K562 (cell line): ENCODE results near the gene DHCR24. TPM values are rescaled to one million over a fixed set of nuclear protein-coding genes. Genes with fewer than 3 reads are reported as not detected.

Source experiments
- ATAC-seq: fragments of 200-7000 bp; cut with Tn5 transposase; 3 replicates; pipeline ENCODE4 v1.9.1; 2020; ENCODE audit warnings: moderate library complexity
- BruUV-seq: library from RNA; stranded (reverse); fragments of 400-500 nt; replicated peaks from 2 replicates; lab custom pipeline; 2021; lab: Mats Ljungman, UMichigan
- CTCF ChIA-PET: fragments of 300-600 bp; formaldehyde crosslinking; extraction: SDS; loops from one replicate; lab custom pipeline; 2021; ENCODE audit warnings: low intra/inter-chr PET ratio; lab: Yijun Ruan, JAX
- POLR2A ChIA-PET: fragments of 300-600, 350-650 bp; sonication (Branson Sonifier 250); formaldehyde crosslinking; extraction: SDS; loops from one replicate; lab custom pipeline; 2021; ENCODE audit warnings: antibody characterized with exemption, inconsistent platforms; lab: Yijun Ruan, JAX
- DNase-seq, 4 experiments: peaks; one replicate each; pipeline versions ENCODE4 v3.0.0 to v3.0.0-alpha.2; 2011 to 2018; ENCODE audit warnings: low spot score in 3 of 4, mixed read lengths in 3 of 4; ENCODE audit errors: extremely low read depth in 1 of 4
- FAIRE-seq: peaks from 2 replicates; lab custom pipeline; 2011; peaks lifted over from hg19 to GRCh38; lab: Jason Lieb, UNC
- H2AFZ ChIP-seq: 2 replicates; pipeline ENCODE4 v1.6.0; 2011; ENCODE audit warnings: low read depth, low read length, control low read depth, inconsistent platforms
- H3K27ac ChIP-seq: fragments of 200-600 bp; 3 replicates; pipeline ENCODE4 v1.8.0; 2011; ENCODE audit warnings: low read depth, mild to moderate bottlenecking, control low read depth, inconsistent platforms, low read length, moderate library complexity, mixed read lengths; ENCODE audit errors: extremely low read depth
- H3K27me3 ChIP-seq, 2 experiments: fragments of 300-600 bp in 1 of 2; 2 replicates in 1 of 2; 3 replicates in 1 of 2; pipeline versions ENCODE4 v1.6.0 to v1.8.0; 2011; ENCODE audit warnings: inconsistent platforms in 2 of 2, low read length in 2 of 2, mild to moderate bottlenecking in 1 of 2, mixed read lengths in 1 of 2, moderate library complexity in 1 of 2; ENCODE audit not compliant: control insufficient read depth in 2 of 2, insufficient read depth in 2 of 2
- H3K36me3 ChIP-seq: fragments of 300-600 bp; 3 replicates; pipeline ENCODE4 v1.8.0; 2011; ENCODE audit warnings: mild to moderate bottlenecking, low read length, inconsistent platforms; ENCODE audit not compliant: control insufficient read depth, insufficient read depth
- H3K4me1 ChIP-seq, 2 experiments: fragments of 200-600 bp in 1 of 2; replicated peaks in 1 of 2; 2 replicates in 1 of 2; 3 replicates in 1 of 2; pipeline versions ENCODE4 v1.5.1 to v1.8.0; 2011; ENCODE audit warnings: inconsistent platforms in 2 of 2, low read length in 2 of 2, mild to moderate bottlenecking in 1 of 2, mixed read lengths in 1 of 2, moderate library complexity in 1 of 2; ENCODE audit not compliant: control insufficient read depth in 2 of 2, insufficient read depth in 2 of 2
- H3K4me2 ChIP-seq: 2 replicates; pipeline ENCODE4 v1.6.1; 2011; ENCODE audit warnings: low read length, control low read depth, inconsistent platforms, mixed read lengths; ENCODE audit not compliant: insufficient read depth
- H3K4me3 ChIP-seq: fragments of 200-600 bp; sonication (generic), shearing (Covaris generic); 2 replicates; pipeline ENCODE4 v1.5.1; 2016; ENCODE audit warnings: control low read depth, inconsistent platforms
- H3K79me2 ChIP-seq: fragments of 200-600 bp; 3 replicates; pipeline ENCODE4 v1.8.0; 2011; ENCODE audit warnings: low read length, inconsistent platforms; ENCODE audit not compliant: control insufficient read depth, insufficient read depth
- H3K9ac ChIP-seq, 2 experiments: 2 replicates each; pipeline versions ENCODE4 v1.6.0 to v1.6.1; 2011; ENCODE audit warnings: low read depth in 2 of 2, low read length in 2 of 2, control low read depth in 1 of 2, inconsistent platforms in 1 of 2, mild to moderate bottlenecking in 1 of 2, mixed read lengths in 1 of 2; ENCODE audit not compliant: insufficient read depth in 1 of 2
- H3K9me1 ChIP-seq: one replicate; pipeline ENCODE4 v1.6.0; 2011; ENCODE audit warnings: inconsistent platforms, mild to moderate bottlenecking, low read length, moderate library complexity; ENCODE audit not compliant: control insufficient read depth, insufficient read depth
- H3K9me3 ChIP-seq: replicated peaks from 2 replicates; pipeline ENCODE4 v1.5.1; 2011; ENCODE audit warnings: low read depth, low read length, inconsistent platforms; ENCODE audit not compliant: control insufficient read depth, insufficient read depth
- H4K20me1 ChIP-seq: replicated peaks from 2 replicates; pipeline ENCODE4 v1.6.1; 2011; ENCODE audit warnings: low read length, inconsistent platforms, mixed read lengths; ENCODE audit not compliant: control insufficient read depth, insufficient read depth
- MIER1 ChIP-seq: fragments of 450-650 bp; IDR thresholded peaks from 2 replicates; pipeline ENCODE4 v1.6.1; 2016; ENCODE audit warnings: antibody characterized with exemption, mild to moderate bottlenecking, low read depth
- PML ChIP-seq: IDR thresholded peaks from 2 replicates; pipeline ENCODE4 v1.6.1; 2012; ENCODE audit warnings: low read length, inconsistent platforms
- RBM25 ChIP-seq: fragments of 200-400 bp; formaldehyde crosslinking; IDR thresholded peaks from 2 replicates; pipeline ENCODE4 v1.6.1; 2018; ENCODE audit warnings: low read length, low read depth, moderate library complexity; ENCODE audit not compliant: severe bottlenecking
- ZFP36 ChIP-seq: fragments of 150-350 bp; IDR thresholded peaks from 2 replicates; pipeline ENCODE4 v1.6.1; 2018; ENCODE audit warnings: low read length, low read depth; ENCODE audit not compliant: partially characterized antibody
- ZNF146 ChIP-seq: IDR thresholded peaks from one replicate; pipeline ENCODE4 v1.6.1; 2018; ENCODE audit warnings: missing compliant biosample characterization; ENCODE audit not compliant: unreplicated experiment
- WGBS: fragments of 100-300 bp; shearing (Covaris generic); methylation state at CpG from one replicate; pipeline ENCODE4 v1.1.6; 2016; ENCODE audit warnings: low coverage, mixed read lengths; ENCODE audit not compliant: insufficient coverage; ENCODE audit errors: missing lambda C conversion rate; 5-methylcytosine and 5-hydroxymethylcytosine counted together
- in situ Hi-C: fragments of 300-500 bp; cut with MboI; formaldehyde crosslinking; loops from 4 replicates; pipeline ENCODE4 v1.15.0; 2018; ENCODE audit warnings: inconsistent platforms, mixed read lengths
- intact Hi-C: fragments of 100-400 bp; cut with micrococcal nuclease; formaldehyde crosslinking; loops from 2 replicates; pipeline ENCODE4 v1.14.2; 2022
- polyA plus RNA-seq, 8 experiments: library from polyadenylated mRNA; depleted of rRNA in 4 of 8; stranded (reverse) in 5 of 8; unstranded in 3 of 8; fragments of >200 nt; fragmentation: Nextera tagmentation in 2 of 8; fragmentation: Illumina TruSeq in 1 of 8; extraction: Ambion mirVana in 2 of 8; extraction: Trizol in 1 of 8; gene quantifications; 2 replicates each; pipeline versions ENCODE4 v1.2.1 to v1.2.3, GENCODE V29; 2011 to 2014; ENCODE audit warnings: inconsistent platforms in 1 of 8, missing spikeins in 1 of 8
- total RNA-seq, 7 experiments: library from RNA; depleted of rRNA in 6 of 7; stranded (reverse); fragments of >200 nt in 6 of 7; fragmentation: Illumina TruSeq in 2 of 7; extraction: Trizol in 2 of 7; gene quantifications; 2 replicates each; pipeline versions ENCODE4 v1.2.1 to v1.2.3, GENCODE V29; 2011 to 2021; ENCODE audit warnings: low replicate concordance in 1 of 7
- TF ChIP-seq, protein P1 (sequence below): fragments of 450-650 bp; formaldehyde crosslinking; IDR thresholded peaks from 2 replicates; pipeline ENCODE4 v1.4.0; 2020; ENCODE audit warnings: mild to moderate bottlenecking, moderate library complexity
- TF ChIP-seq, protein P2 (sequence below): fragments of 450-650 bp; formaldehyde crosslinking; IDR thresholded peaks from 2 replicates; pipeline ENCODE4 v1.4.0; 2022; ENCODE audit warnings: missing genetic modification characterization

DHCR24 gene
- total and polyA plus RNA-seq, 9 of the 15 experiments (the other 6 are each of a cell fraction or from before 2014, with no cell fraction given), result 23.4 to 161 (median 79.9) TPM

DNA sequence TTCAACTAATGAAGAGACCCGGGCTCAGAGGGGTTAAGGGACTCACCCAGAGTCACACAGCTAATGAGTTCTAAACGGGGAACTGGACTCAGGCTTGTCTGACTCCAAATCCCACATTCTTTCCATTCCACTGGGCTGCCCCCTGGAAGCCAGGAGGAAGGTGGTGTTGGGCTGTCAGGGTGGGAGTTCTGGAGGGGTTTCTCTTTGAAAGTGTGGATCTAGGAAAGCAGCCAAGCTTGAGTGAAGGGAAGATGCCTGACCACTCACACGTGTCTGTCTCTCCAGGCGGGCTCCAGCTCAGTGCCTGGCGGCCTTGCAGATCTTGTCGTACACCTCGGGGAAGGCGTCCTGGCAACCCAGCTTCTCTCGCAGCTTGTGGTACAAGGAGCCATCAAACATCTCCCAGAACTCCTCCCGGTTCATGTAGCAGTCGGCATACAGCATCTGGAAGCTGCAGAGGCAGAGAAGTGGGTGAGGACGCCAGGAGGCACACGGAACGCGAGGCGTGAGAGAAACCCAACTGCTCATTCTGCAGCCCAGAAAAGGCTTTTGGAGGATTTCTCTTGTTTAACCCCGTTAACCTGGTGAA, 35.0 kb downstream of the DHCR24 start:
- ATAC-seq (no peak), DNase-seq (no peak)
- CTCF ChIA-PET, result no interaction called here
- H3K4me1 ChIP-seq, result no peaks in the 10 kb centered on the region
- POLR2A ChIA-PET, result interaction anchor here (0.7 kb wide), 2 partner anchors 95 to 639 kb away, joined by 3 to 4 read pairs; no protein-coding TSS in a partner anchor
- intact Hi-C loops, result no loop called here
- no TSS peak for BruUV-seq
- TF ChIP-seq RBM25, result peak; percentile 19
- TF ChIP-seq, protein P1, sequence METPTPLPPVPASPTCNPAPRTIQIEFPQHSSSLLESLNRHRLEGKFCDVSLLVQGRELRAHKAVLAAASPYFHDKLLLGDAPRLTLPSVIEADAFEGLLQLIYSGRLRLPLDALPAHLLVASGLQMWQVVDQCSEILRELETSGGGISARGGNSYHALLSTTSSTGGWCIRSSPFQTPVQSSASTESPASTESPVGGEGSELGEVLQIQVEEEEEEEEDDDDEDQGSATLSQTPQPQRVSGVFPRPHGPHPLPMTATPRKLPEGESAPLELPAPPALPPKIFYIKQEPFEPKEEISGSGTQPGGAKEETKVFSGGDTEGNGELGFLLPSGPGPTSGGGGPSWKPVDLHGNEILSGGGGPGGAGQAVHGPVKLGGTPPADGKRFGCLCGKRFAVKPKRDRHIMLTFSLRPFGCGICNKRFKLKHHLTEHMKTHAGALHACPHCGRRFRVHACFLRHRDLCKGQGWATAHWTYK (CRISPR knock-in tag), result no peak
- TF ChIP-seq PML, result no peak
- no peak for TF ChIP-seq ZNF146 (CRISPR knock-in tag)
- TF ChIP-seq MIER1, result no peak
- TF ChIP-seq, protein P2, sequence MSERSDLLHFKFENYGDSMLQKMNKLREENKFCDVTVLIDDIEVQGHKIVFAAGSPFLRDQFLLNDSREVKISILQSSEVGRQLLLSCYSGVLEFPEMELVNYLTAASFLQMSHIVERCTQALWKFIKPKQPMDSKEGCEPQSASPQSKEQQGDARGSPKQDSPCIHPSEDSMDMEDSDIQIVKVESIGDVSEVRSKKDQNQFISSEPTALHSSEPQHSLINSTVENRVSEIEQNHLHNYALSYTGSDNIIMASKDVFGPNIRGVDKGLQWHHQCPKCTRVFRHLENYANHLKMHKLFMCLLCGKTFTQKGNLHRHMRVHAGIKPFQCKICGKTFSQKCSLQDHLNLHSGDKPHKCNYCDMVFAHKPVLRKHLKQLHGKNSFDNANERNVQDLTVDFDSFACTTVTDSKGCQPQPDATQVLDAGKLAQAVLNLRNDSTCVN (CRISPR knock-in tag), result no peak
- peak; percentile 46 for TF ChIP-seq ZFP36
- TF ChIP-seq, all 486 proteins: peak for 2
- H3K4me2 ChIP-seq, result no peak overlapping the region
- H2AFZ ChIP-seq, result no peak overlapping the region
- H3K36me3 ChIP-seq, result peaks cover 91% of the 10 kb centered on the region; the same call in 2 of the 3 replicates
- FAIRE-seq, result no peak
- no peaks in the 10 kb centered on the region for H3K9me3 ChIP-seq
- WGBS, result 89% methylated on average over 11 of the region's 17 CpGs
- no peak overlapping the region for H3K4me3 ChIP-seq
- in situ Hi-C loops, result no loop called here
- H3K9ac ChIP-seq, result no peak overlapping the region
- no peak overlapping the region for H3K27ac ChIP-seq
- H3K9me1 ChIP-seq, result peaks cover 3% of the 10 kb centered on the region
- H4K20me1 ChIP-seq, result peaks cover 11% of the 10 kb centered on the region; the same call in 1 of the 2 replicates
- no peaks in the 10 kb centered on the region for H3K79me2 ChIP-seq
- no peaks in the 10 kb centered on the region for H3K27me3 ChIP-seq
